ENCODE measurements around the gene ANKRD11.

Gene ANKRD11

GRCh38 chr16:89230255-89230654, 260.1 kb downstream of the ANKRD11 start:
- Histone ChIP-seq H3K27me3 (ENCODE audit: control insufficient read depth in 1 of 2, insufficient read depth in 1 of 2, low read length in 2 of 2) (no peaks in the 10 kb centered on the region), H2BK120ac (ENCODE audit: low read depth, low read length) (no peak overlapping the region), H3K4ac (ENCODE audit: low read depth in 1 of 2, low read length in 2 of 2) (no peak overlapping the region), H2BK5ac (ENCODE audit: low read depth, low read length, poor library complexity, severe bottlenecking) (no peak overlapping the region), H3K4me1 (ENCODE audit: control insufficient read depth, insufficient read depth, low read depth, low read length) (no peaks in the 10 kb centered on the region), H3K14ac (ENCODE audit: low read length in 2 of 2) (no peak overlapping the region), H3K36me3 (ENCODE audit: control insufficient read depth in 1 of 2, insufficient read depth in 2 of 2, low read depth in 1 of 2, low read length in 2 of 2) (peaks cover 87 to 95% of the 10 kb centered on the region in 2 experiments), H3K79me1 (replicated peaks; ENCODE audit: low read length, poor library complexity, severe bottlenecking) (peaks cover 33% of the 10 kb centered on the region), H2BK15ac (ENCODE audit: low read depth, poor library complexity, severe bottlenecking) (no peak overlapping the region), H2BK12ac (ENCODE audit: low read length in 2 of 2) (no peak overlapping the region), H3K9ac (ENCODE audit: low read length) (no peak overlapping the region), H4K8ac (ENCODE audit: low read length) (no peak overlapping the region), H3K27ac (ENCODE audit: low read length, poor library complexity, severe bottlenecking) (no peak overlapping the region), H4K91ac (ENCODE audit: low read length) (no peak overlapping the region), H3K9me3 (ENCODE audit: control insufficient read depth, low read length) (peaks cover 53% of the 10 kb centered on the region), H2AFZ (ENCODE audit: low read depth, low read length) (no peak overlapping the region), H3K4me3 (ENCODE audit: insufficient read depth in 1 of 2, low read depth in 1 of 2, low read length in 2 of 2) (no peak overlapping the region), H3K23ac (ENCODE audit: low read length in 2 of 2) (no peak overlapping the region), H3K4me2 (ENCODE audit: low read length, poor library complexity, severe bottlenecking) (no peak overlapping the region), H2AK5ac (ENCODE audit: low read length, severe bottlenecking) (no peak overlapping the region), H3K18ac (ENCODE audit: low read depth in 1 of 2, low read length in 2 of 2) (no peak overlapping the region)
- 91% methylated on average over 14 of the region's 14 CpGs for WGBS
- no peak for DNase-seq

GRCh38 chr16:89224665-89225064, 265.7 kb downstream of the ANKRD11 start:
- H3K27me3 ChIP-seq (ENCODE audit: control insufficient read depth in 1 of 2, insufficient read depth in 1 of 2, low read length in 2 of 2): no peaks in the 10 kb centered on the region
- no peak overlapping the region for H2BK120ac ChIP-seq (ENCODE audit: low read depth, low read length)
- 98% methylated on average over 10 of the region's 10 CpGs for WGBS
- H3K23ac ChIP-seq (ENCODE audit: low read length in 2 of 2): no peak overlapping the region
- H3K4me3 ChIP-seq (ENCODE audit: insufficient read depth in 1 of 2, low read depth in 1 of 2, low read length in 2 of 2): no peak overlapping the region
- H2AFZ ChIP-seq (ENCODE audit: low read depth, low read length): no peak overlapping the region
- no peak overlapping the region for H3K4me2 ChIP-seq (ENCODE audit: low read length, poor library complexity, severe bottlenecking)
- no peak for DNase-seq
- no peak overlapping the region for H3K14ac ChIP-seq (ENCODE audit: low read length in 2 of 2)
- H3K4me1 ChIP-seq (ENCODE audit: control insufficient read depth, insufficient read depth, low read depth, low read length): no peaks in the 10 kb centered on the region
- H4K91ac ChIP-seq (ENCODE audit: low read length): no peak overlapping the region
- no peak overlapping the region for H3K27ac ChIP-seq (ENCODE audit: low read length, poor library complexity, severe bottlenecking)
- no peak overlapping the region for H4K8ac ChIP-seq (ENCODE audit: low read length)
- no peak overlapping the region for H3K4ac ChIP-seq (ENCODE audit: low read depth in 1 of 2, low read length in 2 of 2)
- H2BK5ac ChIP-seq (ENCODE audit: low read depth, low read length, poor library complexity, severe bottlenecking): no peak overlapping the region
- peaks cover 51% of the 10 kb centered on the region for H3K79me1 ChIP-seq (replicated peaks; ENCODE audit: low read length, poor library complexity, severe bottlenecking)
- H2BK15ac ChIP-seq (ENCODE audit: low read depth, poor library complexity, severe bottlenecking): no peak overlapping the region
- H3K18ac ChIP-seq (ENCODE audit: low read depth in 1 of 2, low read length in 2 of 2): no peak overlapping the region
- no peak overlapping the region for H2AK5ac ChIP-seq (ENCODE audit: low read length, severe bottlenecking)
- H2BK12ac ChIP-seq (ENCODE audit: low read length in 2 of 2): no peak overlapping the region
- peaks cover 86 to 95% of the 10 kb centered on the region in 2 experiments for H3K36me3 ChIP-seq (ENCODE audit: control insufficient read depth in 1 of 2, insufficient read depth in 2 of 2, low read depth in 1 of 2, low read length in 2 of 2)
- peaks cover 37% of the 10 kb centered on the region for H3K9me3 ChIP-seq (ENCODE audit: control insufficient read depth, low read length)
- no peak overlapping the region for H3K9ac ChIP-seq (ENCODE audit: low read length)

GRCh38 chr16:89222931-89223330, 267.4 kb downstream of the ANKRD11 start:
- Histone ChIP-seq H2AK5ac (ENCODE audit: low read length, severe bottlenecking) (no peak overlapping the region), H3K23ac (ENCODE audit: low read length in 2 of 2) (no peak overlapping the region), H4K91ac (ENCODE audit: low read length) (no peak overlapping the region), H3K27ac (ENCODE audit: low read length, poor library complexity, severe bottlenecking) (no peak overlapping the region), H3K18ac (ENCODE audit: low read depth in 1 of 2, low read length in 2 of 2) (no peak overlapping the region), H2AFZ (ENCODE audit: low read depth, low read length) (no peak overlapping the region), H2BK5ac (ENCODE audit: low read depth, low read length, poor library complexity, severe bottlenecking) (no peak overlapping the region), H2BK15ac (ENCODE audit: low read depth, poor library complexity, severe bottlenecking) (no peak overlapping the region), H3K27me3 (ENCODE audit: control insufficient read depth in 1 of 2, insufficient read depth in 1 of 2, low read length in 2 of 2) (no peaks in the 10 kb centered on the region), H3K14ac (ENCODE audit: low read length in 2 of 2) (no peak overlapping the region), H3K9me3 (ENCODE audit: control insufficient read depth, low read length) (peaks cover 22% of the 10 kb centered on the region), H3K4me1 (ENCODE audit: control insufficient read depth, insufficient read depth, low read depth, low read length) (peaks cover 2% of the 10 kb centered on the region), H2BK120ac (ENCODE audit: low read depth, low read length) (no peak overlapping the region), H3K36me3 (ENCODE audit: control insufficient read depth in 1 of 2, insufficient read depth in 2 of 2, low read depth in 1 of 2, low read length in 2 of 2) (peaks cover 72 to 79% of the 10 kb centered on the region in 2 experiments), H2BK12ac (ENCODE audit: low read length in 2 of 2) (no peak overlapping the region), H3K4me2 (ENCODE audit: low read length, poor library complexity, severe bottlenecking) (no peak overlapping the region), H3K4ac (ENCODE audit: low read depth in 1 of 2, low read length in 2 of 2) (no peak overlapping the region), H4K8ac (ENCODE audit: low read length) (no peak overlapping the region), H3K4me3 (ENCODE audit: insufficient read depth in 1 of 2, low read depth in 1 of 2, low read length in 2 of 2) (no peak overlapping the region), H3K79me1 (replicated peaks; ENCODE audit: low read length, poor library complexity, severe bottlenecking) (peaks cover 46% of the 10 kb centered on the region), H3K9ac (ENCODE audit: low read length) (no peak overlapping the region)
- DNase-seq: no peak
- WGBS: 98% methylated on average over 21 of the region's 21 CpGs

- DNase-seq: no peak
- H3K4me2 ChIP-seq (ENCODE audit: low read length, poor library complexity, severe bottlenecking): no peak overlapping the region
- no peak overlapping the region for H2BK12ac ChIP-seq (ENCODE audit: low read length in 2 of 2)
- no peak overlapping the region for H3K27ac ChIP-seq (ENCODE audit: low read length, poor library complexity, severe bottlenecking)
- H3K9ac ChIP-seq (ENCODE audit: low read length): no peak overlapping the region
- no peak overlapping the region for H3K4ac ChIP-seq (ENCODE audit: low read depth in 1 of 2, low read length in 2 of 2)
- no peak overlapping the region for H2BK5ac ChIP-seq (ENCODE audit: low read depth, low read length, poor library complexity, severe bottlenecking)
- H3K18ac ChIP-seq (ENCODE audit: low read depth in 1 of 2, low read length in 2 of 2): no peak overlapping the region
- H2AK5ac ChIP-seq (ENCODE audit: low read length, severe bottlenecking): no peak overlapping the region
- H3K23ac ChIP-seq (ENCODE audit: low read length in 2 of 2): no peak overlapping the region
- H3K27me3 ChIP-seq (ENCODE audit: control insufficient read depth in 1 of 2, insufficient read depth in 1 of 2, low read length in 2 of 2): no peaks in the 10 kb centered on the region
- 96% methylated on average over 3 of the region's 3 CpGs for WGBS
- H3K79me1 ChIP-seq (replicated peaks; ENCODE audit: low read length, poor library complexity, severe bottlenecking): peaks cover 43% of the 10 kb centered on the region
- no peak overlapping the region for H4K91ac ChIP-seq (ENCODE audit: low read length)
- H3K36me3 ChIP-seq (ENCODE audit: control insufficient read depth in 1 of 2, insufficient read depth in 2 of 2, low read depth in 1 of 2, low read length in 2 of 2): peaks cover 58 to 66% of the 10 kb centered on the region in 2 experiments
- peaks cover 3% of the 10 kb centered on the region for H3K4me1 ChIP-seq (ENCODE audit: control insufficient read depth, insufficient read depth, low read depth, low read length)
- H3K9me3 ChIP-seq (ENCODE audit: control insufficient read depth, low read length): peaks cover 8% of the 10 kb centered on the region
- H2AFZ ChIP-seq (ENCODE audit: low read depth, low read length): no peak overlapping the region
- no peak overlapping the region for H3K14ac ChIP-seq (ENCODE audit: low read length in 2 of 2)
- no peak overlapping the region for H3K4me3 ChIP-seq (ENCODE audit: insufficient read depth in 1 of 2, low read depth in 1 of 2, low read length in 2 of 2)
- H2BK120ac ChIP-seq (ENCODE audit: low read depth, low read length): no peak overlapping the region
- H4K8ac ChIP-seq (ENCODE audit: low read length): no peak overlapping the region
- no peak overlapping the region for H2BK15ac ChIP-seq (ENCODE audit: low read depth, poor library complexity, severe bottlenecking)
Observed at GRCh38 chr16:89221604-89222003, 268.8 kb downstream of the ANKRD11 start.

Measured in mesenchymal stem cell (in vitro differentiated cells and primary cell).